Stimulated activated naive B cell treated with anti-CD40 and anti-IgM and Interleukin-4, amounts not matched to agents 10 μg/mL and 1 μg/mL and 100 μg/mL, for 72 hours (primary cell): ENCODE results near the gene HOXC9.
"Not testable (repeated sequence)": the region's sequence is repeated elsewhere in the genome, so short reads cannot be mapped to it uniquely, and the experiment has no call there.

ENCODE experiments used
- ATAC-seq, 2 donors: fragments of 150-1000 bp; cut with Tn5 transposase; replicated peaks; 2 replicates each; pipeline ENCODE4 v1.10.0; 2021; ENCODE audit warnings: moderate library complexity in 1 of 2
- DNase-seq: peaks from one replicate; pipeline ENCODE4 v3.0.0; 2021
- H3K27ac Mint-ChIP-seq: one replicate; pipeline ENCODE4 v1.8.0; 2022; ENCODE audit warnings: mild to moderate bottlenecking, mixed read lengths
- H3K27me3 Mint-ChIP-seq, 2 donors: one replicate each; pipeline ENCODE4 v1.8.0; 2022; ENCODE audit warnings: mixed read lengths in 2 of 2
- H3K36me3 Mint-ChIP-seq, 2 donors: one replicate each; pipeline ENCODE4 v1.8.0; 2022; ENCODE audit warnings: mixed read lengths in 2 of 2, mild to moderate bottlenecking in 1 of 2
- H3K4me1 Mint-ChIP-seq, 2 donors: one replicate each; pipeline ENCODE4 v1.8.0; 2022; ENCODE audit warnings: mixed read lengths in 2 of 2, mild to moderate bottlenecking in 1 of 2
- H3K4me3 Mint-ChIP-seq, 2 donors: one replicate each; pipeline ENCODE4 v1.8.0; 2022; ENCODE audit warnings: mild to moderate bottlenecking in 2 of 2, mixed read lengths in 2 of 2, moderate library complexity in 1 of 2
- H3K9me3 Mint-ChIP-seq, 2 donors: one replicate each; pipeline ENCODE4 v1.8.0; 2022; ENCODE audit warnings: mixed read lengths in 2 of 2, mild to moderate bottlenecking in 1 of 2

Gene HOXC9

DNA sequence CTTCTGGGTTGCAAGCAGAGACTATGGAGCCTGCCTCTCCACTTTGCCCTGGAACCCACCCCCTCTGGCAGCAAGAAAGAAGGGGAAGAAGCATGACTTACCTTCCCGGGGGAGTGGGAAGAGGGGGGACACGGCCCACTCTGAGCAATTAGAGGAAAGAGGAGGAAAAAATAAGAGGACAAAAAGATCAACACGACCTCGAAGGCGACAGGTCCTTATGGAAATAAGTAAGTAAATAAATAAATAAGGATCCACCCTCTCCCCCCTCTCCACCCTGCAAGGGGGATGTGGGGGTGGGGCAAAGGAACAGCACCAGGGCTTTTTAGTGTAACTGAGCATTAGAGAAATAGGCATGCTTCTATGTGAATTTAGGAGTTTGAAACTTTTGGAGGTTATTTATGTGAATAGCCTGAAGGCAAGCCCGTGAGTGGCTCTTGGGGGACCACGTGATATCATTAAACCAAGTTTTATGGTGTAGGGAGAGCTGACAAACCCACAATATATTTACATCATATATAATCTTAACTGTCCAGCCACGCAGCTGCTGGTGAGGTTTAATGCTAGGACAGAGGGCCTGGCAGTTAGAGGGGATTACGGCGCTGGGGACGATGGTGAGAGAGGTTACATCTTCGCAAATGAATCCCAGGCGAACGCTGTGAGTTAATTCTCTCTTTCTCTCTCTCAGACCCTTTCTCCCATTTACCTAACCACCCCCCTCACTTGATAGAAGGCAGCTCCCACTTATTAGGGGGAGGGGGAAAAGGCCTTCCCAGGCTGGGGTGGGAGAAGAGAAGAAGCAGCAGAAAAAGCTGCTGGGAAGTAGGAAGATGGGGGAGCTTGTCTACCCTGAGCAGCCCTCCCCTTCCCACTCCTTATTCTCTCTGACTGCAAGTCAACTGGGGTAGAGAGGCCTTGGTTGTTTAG is 37.7 kb downstream of the HOXC9 start:
- H3K36me3 Mint-ChIP-seq: peaks cover 0 to 1% of the 10 kb centered on the region in 2 donors
- no peak overlapping the region for H3K4me3 Mint-ChIP-seq
- peaks cover 86 to 95% of the 10 kb centered on the region in 2 donors for H3K27me3 Mint-ChIP-seq
- H3K27ac Mint-ChIP-seq: no peak overlapping the region
- DNase-seq (no peak), ATAC-seq (no peak)
- no peaks in the 10 kb centered on the region for H3K9me3 Mint-ChIP-seq
- H3K4me1 Mint-ChIP-seq: peaks cover 18 to 23% of the 10 kb centered on the region in 2 donors

GRCh38 chr12:54038284-54038870 is 38.4 kb downstream of the HOXC9 start:
- H3K27me3 Mint-ChIP-seq: peaks cover 85 to 95% of the 10 kb centered on the region in 2 donors
- peaks cover 11 to 15% of the 10 kb centered on the region in 2 donors for H3K4me1 Mint-ChIP-seq
- peaks cover 0 to 1% of the 10 kb centered on the region in 2 donors for H3K36me3 Mint-ChIP-seq
- DNase-seq: no peak
- no peak overlapping the region for H3K27ac Mint-ChIP-seq
- H3K4me3 Mint-ChIP-seq: no peak overlapping the region
- ATAC-seq: no peak
- H3K9me3 Mint-ChIP-seq: no peaks in the 10 kb centered on the region

GRCh38 chr12:54038871-54039414 is 39.0 kb downstream of the HOXC9 start:
- no peak overlapping the region for H3K4me3 Mint-ChIP-seq
- ATAC-seq (no peak), DNase-seq (no peak)
- peaks cover 8 to 12% of the 10 kb centered on the region in 2 donors for H3K4me1 Mint-ChIP-seq
- peaks cover 86 to 96% of the 10 kb centered on the region in 2 donors for H3K27me3 Mint-ChIP-seq
- no peaks in the 10 kb centered on the region for H3K36me3 Mint-ChIP-seq
- no peaks in the 10 kb centered on the region for H3K9me3 Mint-ChIP-seq
- no peak overlapping the region for H3K27ac Mint-ChIP-seq

DNA sequence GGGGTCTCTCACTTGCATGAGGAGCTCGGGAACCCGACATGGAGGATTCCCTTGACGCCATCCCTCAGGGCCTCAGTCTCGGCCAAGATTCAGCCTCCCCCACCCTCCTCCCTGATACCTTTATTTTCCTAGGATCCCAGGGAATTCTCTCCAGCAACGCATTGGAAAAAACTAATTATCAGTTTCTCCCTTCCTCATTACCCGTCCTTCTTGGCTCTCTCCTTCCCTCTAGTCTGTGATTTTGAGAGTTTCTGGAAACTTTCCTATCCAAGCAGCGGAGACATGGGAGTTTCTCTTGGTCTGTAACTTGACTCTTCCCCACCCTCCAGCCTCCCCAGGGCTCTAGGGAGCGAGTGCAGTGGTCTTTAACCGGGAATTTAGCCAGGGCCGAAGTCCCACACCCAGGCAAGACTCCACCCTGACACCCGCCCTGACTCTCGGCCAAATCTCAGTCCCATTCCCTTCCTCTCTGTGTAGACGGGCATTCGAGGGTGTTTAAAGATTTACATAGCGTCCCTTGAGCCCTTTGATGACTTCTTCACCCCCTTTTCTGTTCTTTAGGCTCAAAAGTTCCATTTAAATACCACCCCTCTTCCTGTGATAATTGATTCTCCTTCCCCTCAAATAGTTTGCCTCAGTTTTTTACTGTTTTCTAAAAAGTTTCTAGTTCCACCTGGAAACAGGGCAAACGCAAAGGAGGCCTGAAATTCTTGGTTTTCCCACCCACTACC is 39.6 kb downstream of the HOXC9 start:
- Mint-ChIP-seq H3K4me1 (peaks cover 7% of the 10 kb centered on the region in 2 donors), H3K9me3 (no peaks in the 10 kb centered on the region), H3K27me3 (peaks cover 88 to 97% of the 10 kb centered on the region in 2 donors), H3K36me3 (no peaks in the 10 kb centered on the region), H3K27ac (no peak overlapping the region), H3K4me3 (no peak overlapping the region)
- DNase-seq (no peak), ATAC-seq (no peak)

GRCh38 chr12:54040148-54040494 is 40.2 kb downstream of the HOXC9 start:
- no peaks in the 10 kb centered on the region for H3K9me3 Mint-ChIP-seq
- peaks cover 1 to 4% of the 10 kb centered on the region in 2 donors for H3K4me1 Mint-ChIP-seq
- ATAC-seq: no peak
- no peak overlapping the region for H3K4me3 Mint-ChIP-seq
- H3K36me3 Mint-ChIP-seq: no peaks in the 10 kb centered on the region
- no peak for DNase-seq
- H3K27me3 Mint-ChIP-seq: peaks cover 90 to 97% of the 10 kb centered on the region in 2 donors
- H3K27ac Mint-ChIP-seq: no peak overlapping the region

DNA sequence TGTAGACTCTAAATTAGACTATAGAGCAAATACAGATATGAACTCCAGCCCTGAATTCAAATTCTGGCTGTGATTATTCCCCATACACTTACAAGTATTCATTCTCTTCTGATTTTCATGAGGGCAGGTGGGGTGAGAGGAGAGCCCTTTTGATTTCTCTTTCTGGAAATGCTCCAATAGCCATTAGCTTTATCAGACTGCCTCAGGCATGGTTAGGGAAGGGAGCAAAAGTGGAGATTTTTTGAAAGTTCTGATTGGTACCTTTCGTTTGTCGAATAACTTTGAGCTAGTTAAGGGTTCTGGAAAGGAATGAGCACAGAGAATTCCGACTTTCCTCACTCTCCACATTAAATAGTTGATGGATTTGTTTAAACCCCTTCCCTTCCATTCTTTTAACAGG is 40.7 kb downstream of the HOXC9 start:
- Mint-ChIP-seq H3K27ac (no peak overlapping the region), H3K4me1 (peaks cover 0 to 4% of the 10 kb centered on the region in 2 donors), H3K27me3 (peaks cover 90 to 97% of the 10 kb centered on the region in 2 donors), H3K36me3 (no peaks in the 10 kb centered on the region), H3K9me3 (no peaks in the 10 kb centered on the region), H3K4me3 (no peak overlapping the region)
- DNase-seq: no peak
- no peak for ATAC-seq

DNA sequence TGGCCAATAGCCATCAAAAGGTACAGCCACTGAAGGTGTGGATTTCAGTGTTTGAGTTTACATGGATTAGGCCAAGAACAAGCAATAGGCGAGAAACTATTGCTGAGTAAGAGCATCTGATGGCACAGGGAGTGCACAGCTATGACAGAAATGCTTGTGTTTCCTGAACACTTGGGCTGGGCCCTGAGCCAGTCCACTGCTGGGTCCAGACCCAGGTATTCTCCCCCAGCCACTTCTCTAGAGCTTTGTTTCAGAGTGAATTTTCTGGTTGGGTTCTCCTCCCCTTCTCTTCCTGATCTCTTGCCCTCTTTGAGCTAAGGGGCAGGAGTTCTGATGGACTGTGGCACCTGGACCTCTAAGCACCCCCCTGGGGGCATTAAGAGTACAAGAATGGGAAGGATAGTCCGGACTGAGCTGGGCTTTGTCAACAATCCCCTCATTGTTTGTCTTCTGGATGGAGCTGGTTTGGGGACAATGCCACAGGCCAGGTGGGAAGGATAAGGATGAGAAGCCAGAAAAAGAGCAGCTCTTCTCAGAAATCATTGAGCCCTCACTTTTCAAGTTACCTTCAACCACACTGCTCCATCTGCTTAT is 41.2 kb downstream of the HOXC9 start:
- Mint-ChIP-seq H3K9me3 (no peaks in the 10 kb centered on the region), H3K27ac (no peak overlapping the region), H3K27me3 (peaks cover 91 to 97% of the 10 kb centered on the region in 2 donors), H3K36me3 (no peaks in the 10 kb centered on the region), H3K4me1 (peaks cover 0 to 3% of the 10 kb centered on the region in 2 donors), H3K4me3 (no peak overlapping the region)
- DNase-seq: no peak
- ATAC-seq: no peak

DNA sequence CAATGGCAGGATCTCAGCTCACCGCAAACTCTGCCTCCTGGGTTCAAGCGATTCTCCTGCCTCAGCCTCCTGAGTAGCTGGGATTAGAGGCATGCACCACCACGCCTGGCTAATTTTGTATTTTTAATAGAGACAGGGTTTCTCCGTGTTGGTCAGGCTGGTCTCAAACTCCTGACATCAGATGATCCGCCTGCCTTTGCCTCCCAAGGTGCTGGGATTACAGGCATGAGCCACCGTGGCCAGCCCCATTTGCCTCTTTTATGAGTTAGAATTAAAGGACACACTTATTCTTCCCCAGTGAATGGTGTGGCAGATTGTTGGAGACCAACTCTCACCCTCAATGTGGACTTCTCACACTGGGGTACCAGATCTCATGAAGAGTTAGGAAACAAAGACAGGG is 42.1 kb downstream of the HOXC9 start:
- DNase-seq, H3K4me3 Mint-ChIP-seq, ATAC-seq, H3K27ac Mint-ChIP-seq, H3K4me1 Mint-ChIP-seq, H3K36me3 Mint-ChIP-seq, H3K9me3 Mint-ChIP-seq: not testable (repeated sequence)
- H3K27me3 Mint-ChIP-seq: peaks cover 92 to 97% of the 10 kb centered on the region in 2 donors

- H3K4me3 Mint-ChIP-seq: no peak overlapping the region
- no peak for DNase-seq
- no peaks in the 10 kb centered on the region for H3K9me3 Mint-ChIP-seq
- H3K36me3 Mint-ChIP-seq: no peaks in the 10 kb centered on the region
- no peak overlapping the region for H3K27ac Mint-ChIP-seq
- ATAC-seq: no peak
- peaks cover 7 to 15% of the 10 kb centered on the region in 2 donors for H3K4me1 Mint-ChIP-seq
- peaks cover 93 to 97% of the 10 kb centered on the region in 2 donors for H3K27me3 Mint-ChIP-seq
These were observed 43.3 kb downstream of the HOXC9 start for GRCh38 chr12:54042970-54043853.

DNA sequence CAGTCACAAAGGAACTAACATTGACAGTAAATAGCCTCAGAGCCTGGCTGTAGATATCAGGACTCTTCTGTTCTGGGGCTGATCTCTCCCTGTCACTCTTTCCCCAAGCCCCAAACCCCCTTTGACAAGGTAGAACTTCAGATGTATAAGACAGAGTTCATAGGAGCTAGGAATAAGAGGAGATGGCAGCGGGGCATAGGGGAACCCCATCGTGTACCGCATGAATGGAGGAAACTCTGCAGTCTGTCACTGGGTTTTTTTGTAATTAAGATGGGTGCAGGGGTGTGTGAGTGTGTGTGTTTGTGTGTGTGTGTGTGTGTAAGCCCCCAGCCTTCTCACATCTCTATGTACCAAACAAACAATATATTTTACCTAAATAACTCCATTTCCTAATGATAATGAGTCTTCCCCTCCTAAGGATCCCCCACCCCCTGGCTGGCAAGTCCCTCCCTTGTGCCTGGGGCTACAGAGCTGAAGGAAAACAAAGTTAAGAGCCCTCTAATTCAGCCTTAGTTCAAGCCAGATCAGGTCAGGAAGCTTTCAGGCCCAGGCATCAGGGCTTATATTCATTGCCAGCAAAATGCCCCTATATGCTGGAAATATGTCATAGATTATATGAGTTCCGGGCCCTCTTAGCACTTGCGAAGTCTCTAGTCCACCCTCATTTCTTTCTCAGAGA is 44.6 kb downstream of the HOXC9 start:
- peak in 1 of 2 donors; percentile 47 for ATAC-seq
- H3K36me3 Mint-ChIP-seq: no peaks in the 10 kb centered on the region
- no peak for DNase-seq
- H3K4me1 Mint-ChIP-seq: peaks cover 7 to 15% of the 10 kb centered on the region in 2 donors
- H3K27me3 Mint-ChIP-seq: peaks cover 92 to 97% of the 10 kb centered on the region in 2 donors
- H3K4me3 Mint-ChIP-seq: no peak overlapping the region
- H3K27ac Mint-ChIP-seq: no peak overlapping the region
- H3K9me3 Mint-ChIP-seq: no peaks in the 10 kb centered on the region

- no peak overlapping the region for H3K4me3 Mint-ChIP-seq
- H3K27me3 Mint-ChIP-seq: peaks cover 94 to 99% of the 10 kb centered on the region in 2 donors
- DNase-seq (no peak), ATAC-seq (no peak)
- no peaks in the 10 kb centered on the region for H3K9me3 Mint-ChIP-seq
- no peak overlapping the region for H3K27ac Mint-ChIP-seq
- H3K36me3 Mint-ChIP-seq: no peaks in the 10 kb centered on the region
- peaks cover 10 to 21% of the 10 kb centered on the region in 2 donors for H3K4me1 Mint-ChIP-seq
These were observed 45.4 kb downstream of the HOXC9 start for GRCh38 chr12:54045401-54045800.

- ATAC-seq: no peak
- Mint-ChIP-seq H3K4me3 (no peak overlapping the region), H3K4me1 (peaks cover 14 to 27% of the 10 kb centered on the region in 2 donors), H3K27me3 (peaks cover 96 to 99% of the 10 kb centered on the region in 2 donors), H3K36me3 (no peaks in the 10 kb centered on the region), H3K9me3 (no peaks in the 10 kb centered on the region), H3K27ac (no peak overlapping the region)
- no peak for DNase-seq
These were observed 46.0 kb downstream of the HOXC9 start for GRCh38 chr12:54045868-54046521.
